ENCODE data around the gene PRPF19. TPM values are rescaled to one million over a fixed set of nuclear protein-coding genes. Genes with fewer than 3 reads are reported as not detected.

Gene PRPF19
- total and polyA plus RNA-seq, 2 experiments from 2014 or later, result 17.0 to 58.8 TPM

GRCh38 chr11:60845338-60845737, 61.0 kb downstream of the PRPF19 start:
- no peak for TF ChIP-seq CTCF (IDR thresholded peaks at IDR 0.05; ENCODE audit: low read depth, low read length)
- H3K4me3 ChIP-seq, result no peak overlapping the region
- no peak for DNase-seq (ENCODE audit: low read depth in 1 of 2, low spot score in 1 of 2)
- peaks cover 4% of the 10 kb centered on the region for H3K4me1 ChIP-seq (ENCODE audit: low read depth)
- H3K36me3 ChIP-seq, result no peaks in the 10 kb centered on the region
- H3K9me3 ChIP-seq (ENCODE audit: low read depth), result no peaks in the 10 kb centered on the region
- H3K27ac ChIP-seq, result no peak overlapping the region
- no peaks in the 10 kb centered on the region for H3K27me3 ChIP-seq

GRCh38 chr11:60844870-60845221, 61.5 kb downstream of the PRPF19 start:
- no peaks in the 10 kb centered on the region for H3K27me3 ChIP-seq
- H3K4me1 ChIP-seq (ENCODE audit: low read depth), result peaks cover 4% of the 10 kb centered on the region
- no peak for DNase-seq (ENCODE audit: low read depth in 1 of 2, low spot score in 1 of 2)
- H3K9me3 ChIP-seq (ENCODE audit: low read depth), result no peaks in the 10 kb centered on the region
- H3K4me3 ChIP-seq, result no peak overlapping the region
- no peak for TF ChIP-seq CTCF (IDR thresholded peaks at IDR 0.05; ENCODE audit: low read depth, low read length)
- H3K27ac ChIP-seq, result no peak overlapping the region
- no peaks in the 10 kb centered on the region for H3K36me3 ChIP-seq

- Histone ChIP-seq H3K27ac (no peak overlapping the region), H3K27me3 (no peaks in the 10 kb centered on the region), H3K4me3 (no peak overlapping the region), H3K4me1 (ENCODE audit: low read depth) (peaks cover 4% of the 10 kb centered on the region), H3K36me3 (no peaks in the 10 kb centered on the region), H3K9me3 (ENCODE audit: low read depth) (no peaks in the 10 kb centered on the region)
- no peak for DNase-seq (ENCODE audit: low read depth in 1 of 2, low spot score in 1 of 2)
- no peak for TF ChIP-seq CTCF (IDR thresholded peaks at IDR 0.05; ENCODE audit: low read depth, low read length)
Observed at GRCh38 chr11:60844045-60844869, 62.1 kb downstream of the PRPF19 start.

GRCh38 chr11:60842668-60843600, 63.5 kb downstream of the PRPF19 start:
- H3K27ac ChIP-seq, result no peak overlapping the region
- H3K4me3 ChIP-seq, result peak overlapping the region; percentile 88
- no peak for DNase-seq (ENCODE audit: low read depth in 1 of 2, low spot score in 1 of 2)
- no peaks in the 10 kb centered on the region for H3K9me3 ChIP-seq (ENCODE audit: low read depth)
- no peak for TF ChIP-seq CTCF (IDR thresholded peaks at IDR 0.05; ENCODE audit: low read depth, low read length)
- no peaks in the 10 kb centered on the region for H3K27me3 ChIP-seq
- H3K36me3 ChIP-seq, result no peaks in the 10 kb centered on the region
- H3K4me1 ChIP-seq (ENCODE audit: low read depth), result peaks cover 4% of the 10 kb centered on the region

- Histone ChIP-seq H3K9me3 (ENCODE audit: low read depth) (no peaks in the 10 kb centered on the region), H3K36me3 (no peaks in the 10 kb centered on the region), H3K27me3 (no peaks in the 10 kb centered on the region), H3K27ac (no peak within 1 kb of the TSS), H3K4me3 (peak within 1 kb of the TSS; percentile 88), H3K4me1 (ENCODE audit: low read depth) (peaks cover 8% of the 10 kb centered on the region)
- peak; percentile 93 to 98 for DNase-seq (ENCODE audit: low read depth in 1 of 2, low spot score in 1 of 2)
- TF ChIP-seq CTCF (IDR thresholded peaks at IDR 0.05; ENCODE audit: low read depth, low read length), result no peak
Observed at GRCh38 chr11:60841797-60842667, 64.4 kb downstream of the PRPF19 start, which contains the start of gene CCDC86. Gene CCDC86 (plus strand): TSS chr11:60842113. CDS start chr11:60842125, 12 bp downstream.
